Smooth muscle cell (in vitro differentiated cells): ENCODE data around the gene CCRL2. TPM values are rescaled to one million over a fixed set of nuclear protein-coding genes. Genes with fewer than 3 reads are reported as not detected.

Experiments
- DNase-seq: peaks from one replicate; lab custom pipeline; 2025; ENCODE audit not compliant: unreplicated experiment; lab: John Stamatoyannopoulos, UW
- H2AFZ ChIP-seq: fragments of 200-600 bp; sonication (generic); 2 replicates; pipeline ENCODE4 v1.6.0; 2016; ENCODE audit warnings: antibody characterized with exemption, low read depth, mild to moderate bottlenecking
- H3F3A ChIP-seq: fragments of 200-600 bp; sonication (generic); 2 replicates; pipeline ENCODE4 v1.6.0; 2017; ENCODE audit warnings: antibody characterized with exemption, low read depth
- H3K27ac ChIP-seq: fragments of 200-600 bp; sonication (generic); 2 replicates; pipeline ENCODE4 v1.5.1; 2016; ENCODE audit warnings: low read depth, mild to moderate bottlenecking
- H3K27me3 ChIP-seq: fragments of 200-600 bp; sonication (generic); 2 replicates; pipeline ENCODE4 v1.6.1; 2016; ENCODE audit warnings: low read depth, mild to moderate bottlenecking
- H3K36me3 ChIP-seq: fragments of 200-600 bp; sonication (generic); 2 replicates; pipeline ENCODE4 v1.5.1; 2016; ENCODE audit warnings: low read depth
- H3K4me1 ChIP-seq: fragments of 200-600 bp; sonication (generic); 2 replicates; pipeline ENCODE4 v1.5.1; 2016; ENCODE audit warnings: low read depth
- H3K4me2 ChIP-seq: fragments of 200-600 bp; sonication (generic); 2 replicates; pipeline ENCODE4 v1.6.0; 2016; ENCODE audit warnings: mild to moderate bottlenecking
- H3K4me3 ChIP-seq: fragments of 200-600 bp; sonication (generic); 2 replicates; pipeline ENCODE4 v1.5.1; 2016; ENCODE audit warnings: mild to moderate bottlenecking
- H3K79me2 ChIP-seq: fragments of 200-600 bp; sonication (generic); 2 replicates; pipeline ENCODE4 v1.6.0; 2016; ENCODE audit warnings: low read depth, mild to moderate bottlenecking
- H3K9ac ChIP-seq: fragments of 200-600 bp; sonication (generic); 2 replicates; pipeline ENCODE4 v1.6.0; 2016; ENCODE audit warnings: low read depth
- H3K9me3 ChIP-seq: fragments of 200-600 bp; sonication (generic); replicated peaks from 2 replicates; pipeline ENCODE4 v1.5.1; 2016; ENCODE audit warnings: low read depth
- H4K20me1 ChIP-seq: fragments of 200-600 bp; sonication (generic); 2 replicates; pipeline ENCODE4 v1.6.0; 2016; ENCODE audit warnings: low read depth
- WGBS: methylation state at CpG from one replicate; pipeline ENCODE4 v1.1.7; 2016; ENCODE audit warnings: low lambda C conversion rate; 5-methylcytosine and 5-hydroxymethylcytosine counted together
- polyA plus RNA-seq: library from polyadenylated mRNA; unstranded; fragments of >200 nt; fragmentation: Nextera tagmentation; extraction: Ambion mirVana; gene quantifications from 2 replicates; pipeline ENCODE4 v1.2.1, GENCODE V29; 2016
- total RNA-seq: library from RNA; depleted of rRNA; stranded (reverse); fragments of >200 nt; gene quantifications from 2 replicates; pipeline ENCODE4 v1.2.3, GENCODE V29; 2014
- TF ChIP-seq, protein P1 (sequence below): fragments of 200-600 bp; sonication (generic); IDR thresholded peaks from 2 replicates; pipeline ENCODE4 v1.5.1; 2017; ENCODE audit warnings: borderline replicate concordance, mild to moderate bottlenecking, antibody characterized with exemption; ENCODE audit not compliant: insufficient read depth, poor library complexity, severe bottlenecking

The CCRL2 gene
- total and polyA plus RNA-seq, 2 experiments from 2014 or later, result not detected

DNA sequence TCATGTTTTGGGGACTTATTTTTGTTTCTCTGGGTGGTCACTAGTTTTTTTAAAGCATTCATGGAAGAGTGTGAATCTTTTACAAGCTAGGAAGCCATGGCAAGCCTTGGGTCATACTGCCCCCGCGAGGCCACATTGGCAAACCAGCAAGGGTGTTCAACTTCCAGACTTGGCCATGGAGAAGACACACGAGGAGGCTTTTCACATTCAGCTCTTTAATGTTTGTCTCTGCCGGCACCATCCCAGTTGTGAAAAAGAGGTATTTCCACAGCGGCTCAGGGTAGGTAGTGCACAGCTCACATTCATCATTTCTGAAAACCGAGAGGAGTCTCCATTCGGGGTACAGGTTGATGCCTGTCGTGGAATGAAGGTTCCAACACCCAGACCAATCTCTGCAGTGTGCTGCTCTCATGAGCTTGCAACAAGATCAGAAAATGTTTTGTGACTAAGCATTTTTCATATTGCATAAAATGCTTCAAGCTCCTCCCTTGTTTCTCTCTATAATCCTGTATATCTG is 28.6 kb upstream of the CCRL2 start:
- no peak for DNase-seq
- Histone ChIP-seq H3K27ac (no peak overlapping the region), H3K79me2 (no peaks in the 10 kb centered on the region), H3K4me3 (no peak overlapping the region), H4K20me1 (no peaks in the 10 kb centered on the region), H3K27me3 (peaks cover 45% of the 10 kb centered on the region), H3K4me1 (no peaks in the 10 kb centered on the region), H3K9me3 (no peaks in the 10 kb centered on the region), H2AFZ (no peak overlapping the region), H3K9ac (no peak overlapping the region), H3K36me3 (no peaks in the 10 kb centered on the region), H3K4me2 (no peak overlapping the region), H3F3A (no peaks in the 10 kb centered on the region)
- WGBS, result 47% methylated on average over 8 of the region's 8 CpGs
- TF ChIP-seq, protein P1, sequence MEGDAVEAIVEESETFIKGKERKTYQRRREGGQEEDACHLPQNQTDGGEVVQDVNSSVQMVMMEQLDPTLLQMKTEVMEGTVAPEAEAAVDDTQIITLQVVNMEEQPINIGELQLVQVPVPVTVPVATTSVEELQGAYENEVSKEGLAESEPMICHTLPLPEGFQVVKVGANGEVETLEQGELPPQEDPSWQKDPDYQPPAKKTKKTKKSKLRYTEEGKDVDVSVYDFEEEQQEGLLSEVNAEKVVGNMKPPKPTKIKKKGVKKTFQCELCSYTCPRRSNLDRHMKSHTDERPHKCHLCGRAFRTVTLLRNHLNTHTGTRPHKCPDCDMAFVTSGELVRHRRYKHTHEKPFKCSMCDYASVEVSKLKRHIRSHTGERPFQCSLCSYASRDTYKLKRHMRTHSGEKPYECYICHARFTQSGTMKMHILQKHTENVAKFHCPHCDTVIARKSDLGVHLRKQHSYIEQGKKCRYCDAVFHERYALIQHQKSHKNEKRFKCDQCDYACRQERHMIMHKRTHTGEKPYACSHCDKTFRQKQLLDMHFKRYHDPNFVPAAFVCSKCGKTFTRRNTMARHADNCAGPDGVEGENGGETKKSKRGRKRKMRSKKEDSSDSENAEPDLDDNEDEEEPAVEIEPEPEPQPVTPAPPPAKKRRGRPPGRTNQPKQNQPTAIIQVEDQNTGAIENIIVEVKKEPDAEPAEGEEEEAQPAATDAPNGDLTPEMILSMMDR, result peak; percentile 79

DNA sequence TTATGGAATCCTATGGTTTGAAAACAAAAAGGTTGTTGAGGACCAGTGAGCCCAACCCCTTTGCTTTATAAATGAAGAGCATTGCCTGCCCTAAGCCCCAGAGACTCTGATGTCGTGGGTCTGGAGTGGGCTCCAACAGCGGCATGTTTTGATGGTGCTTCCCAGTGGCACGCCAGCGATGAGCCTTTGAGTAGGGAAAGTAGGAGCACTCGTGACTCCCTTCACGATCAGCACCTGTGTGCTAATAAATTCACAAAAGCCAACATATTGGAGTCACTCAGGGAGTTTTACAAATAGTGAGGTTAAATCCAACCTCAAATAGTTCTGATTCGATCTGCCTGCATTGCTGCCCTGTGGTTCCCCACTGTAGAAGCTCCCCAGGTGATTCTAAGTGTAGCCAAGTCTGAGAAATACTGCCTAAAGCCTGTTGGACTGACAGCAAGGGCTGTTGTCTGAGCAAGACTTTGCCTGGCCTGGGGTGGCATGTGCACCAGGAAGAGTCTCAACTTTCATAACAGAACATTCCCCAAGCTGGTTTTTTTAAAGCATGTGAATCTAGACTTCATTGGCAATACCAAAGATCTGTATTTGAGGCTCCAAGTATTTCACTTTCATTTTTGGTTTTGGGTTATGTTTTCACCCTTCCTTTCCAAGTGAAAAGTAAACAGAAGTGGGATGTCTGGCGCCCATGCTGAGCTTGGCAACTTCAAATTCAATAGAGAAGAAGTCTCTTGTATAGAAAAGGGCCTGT is 26.4 kb upstream of the CCRL2 start:
- no peaks in the 10 kb centered on the region for H3F3A ChIP-seq
- H4K20me1 ChIP-seq, result no peaks in the 10 kb centered on the region
- H3K4me2 ChIP-seq, result no peak overlapping the region
- H3K4me1 ChIP-seq, result no peaks in the 10 kb centered on the region
- H3K27me3 ChIP-seq, result peaks cover 33% of the 10 kb centered on the region
- H2AFZ ChIP-seq, result no peak overlapping the region
- H3K9me3 ChIP-seq, result no peaks in the 10 kb centered on the region
- TF ChIP-seq, protein P1, result no peak
- no peaks in the 10 kb centered on the region for H3K79me2 ChIP-seq
- no peak overlapping the region for H3K4me3 ChIP-seq
- no peaks in the 10 kb centered on the region for H3K36me3 ChIP-seq
- H3K9ac ChIP-seq, result no peak overlapping the region
- 83% methylated on average over 8 of the region's 8 CpGs for WGBS
- DNase-seq, result no peak
- H3K27ac ChIP-seq, result no peak overlapping the region

DNA sequence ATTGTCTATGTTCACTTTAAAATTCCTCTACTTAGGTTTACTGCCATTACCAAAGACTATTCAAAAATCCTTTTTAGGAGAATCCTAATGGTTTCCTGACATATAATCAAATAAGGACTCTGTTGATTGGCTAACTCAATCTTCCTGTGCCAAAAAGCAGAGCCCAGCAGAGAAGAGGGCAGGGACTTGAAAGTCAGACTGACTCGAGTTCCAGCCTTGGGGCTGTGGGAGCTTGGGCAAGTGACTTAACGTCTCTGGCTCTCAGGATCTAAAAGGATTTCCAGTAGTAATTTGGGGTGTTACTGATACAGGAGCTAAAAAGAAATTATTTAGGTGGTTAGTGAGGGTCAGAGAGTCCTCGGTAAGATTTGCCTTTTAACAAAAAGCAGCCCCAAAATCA is 25.4 kb upstream of the CCRL2 start:
- Histone ChIP-seq H3K9ac (no peak overlapping the region), H3K4me1 (no peaks in the 10 kb centered on the region), H3K9me3 (no peaks in the 10 kb centered on the region), H4K20me1 (no peaks in the 10 kb centered on the region), H3K27me3 (peaks cover 23% of the 10 kb centered on the region), H3K79me2 (no peaks in the 10 kb centered on the region), H3K4me2 (no peak overlapping the region), H3K4me3 (no peak overlapping the region), H3K36me3 (no peaks in the 10 kb centered on the region), H3K27ac (no peak overlapping the region), H2AFZ (no peak overlapping the region), H3F3A (no peaks in the 10 kb centered on the region)
- no peak for DNase-seq
- WGBS, result 46% methylated on average over 3 of the region's 3 CpGs
- TF ChIP-seq, protein P1, result no peak
